ENCODE data around the gene CSGALNACT2.
"Not testable (repeated sequence)": the region's sequence is repeated elsewhere in the genome, so short reads cannot be mapped to it uniquely, and the experiment has no call there.

CSGALNACT2 gene

DNA sequence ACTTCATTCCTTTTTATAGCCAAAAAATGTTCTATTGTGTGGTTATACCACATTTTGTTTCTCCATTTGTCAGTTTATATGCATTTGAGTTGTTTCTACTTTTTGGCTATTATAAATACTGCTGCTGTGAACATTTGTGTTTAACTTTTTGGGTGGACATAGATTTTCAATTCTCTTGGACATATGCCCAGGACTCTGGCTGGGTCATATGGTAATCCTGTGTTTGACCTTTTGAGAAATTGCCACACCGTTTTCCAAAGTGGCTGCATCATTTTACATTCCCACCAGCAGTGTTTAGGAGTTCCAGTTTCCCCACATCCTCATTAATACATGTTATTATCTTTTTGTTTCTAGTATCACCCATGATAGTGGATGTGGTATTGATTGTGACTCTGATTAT lies 39.4 kb downstream of the CSGALNACT2 start:
- Histone ChIP-seq H3K27ac (no peak overlapping the region), H3K79me2 (ENCODE audit: insufficient read depth, low read depth) (no peaks in the 10 kb centered on the region), H3K4me3 (IDR thresholded peaks at IDR 0.05; ENCODE audit: insufficient read depth, low read depth, low read length) (no peak overlapping the region), H2AFZ (ENCODE audit: low read depth) (no peak overlapping the region), H3K4me1 (ENCODE audit: low read depth, poor library complexity, severe bottlenecking) (peaks cover 9% of the 10 kb centered on the region), H4K20me1 (ENCODE audit: insufficient read depth) (no peaks in the 10 kb centered on the region), H3K4me2 (no peak overlapping the region), H3K27me3 (ENCODE audit: insufficient read depth, low read depth) (no peaks in the 10 kb centered on the region), H3K9ac (no peak overlapping the region), H3K36me3 (ENCODE audit: insufficient read depth) (no peaks in the 10 kb centered on the region)
- TF ChIP-seq, protein P1, sequence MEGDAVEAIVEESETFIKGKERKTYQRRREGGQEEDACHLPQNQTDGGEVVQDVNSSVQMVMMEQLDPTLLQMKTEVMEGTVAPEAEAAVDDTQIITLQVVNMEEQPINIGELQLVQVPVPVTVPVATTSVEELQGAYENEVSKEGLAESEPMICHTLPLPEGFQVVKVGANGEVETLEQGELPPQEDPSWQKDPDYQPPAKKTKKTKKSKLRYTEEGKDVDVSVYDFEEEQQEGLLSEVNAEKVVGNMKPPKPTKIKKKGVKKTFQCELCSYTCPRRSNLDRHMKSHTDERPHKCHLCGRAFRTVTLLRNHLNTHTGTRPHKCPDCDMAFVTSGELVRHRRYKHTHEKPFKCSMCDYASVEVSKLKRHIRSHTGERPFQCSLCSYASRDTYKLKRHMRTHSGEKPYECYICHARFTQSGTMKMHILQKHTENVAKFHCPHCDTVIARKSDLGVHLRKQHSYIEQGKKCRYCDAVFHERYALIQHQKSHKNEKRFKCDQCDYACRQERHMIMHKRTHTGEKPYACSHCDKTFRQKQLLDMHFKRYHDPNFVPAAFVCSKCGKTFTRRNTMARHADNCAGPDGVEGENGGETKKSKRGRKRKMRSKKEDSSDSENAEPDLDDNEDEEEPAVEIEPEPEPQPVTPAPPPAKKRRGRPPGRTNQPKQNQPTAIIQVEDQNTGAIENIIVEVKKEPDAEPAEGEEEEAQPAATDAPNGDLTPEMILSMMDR (conservative IDR thresholded peaks at IDR 0.05; ENCODE audit: low read depth, low read length), result no peak

DNA sequence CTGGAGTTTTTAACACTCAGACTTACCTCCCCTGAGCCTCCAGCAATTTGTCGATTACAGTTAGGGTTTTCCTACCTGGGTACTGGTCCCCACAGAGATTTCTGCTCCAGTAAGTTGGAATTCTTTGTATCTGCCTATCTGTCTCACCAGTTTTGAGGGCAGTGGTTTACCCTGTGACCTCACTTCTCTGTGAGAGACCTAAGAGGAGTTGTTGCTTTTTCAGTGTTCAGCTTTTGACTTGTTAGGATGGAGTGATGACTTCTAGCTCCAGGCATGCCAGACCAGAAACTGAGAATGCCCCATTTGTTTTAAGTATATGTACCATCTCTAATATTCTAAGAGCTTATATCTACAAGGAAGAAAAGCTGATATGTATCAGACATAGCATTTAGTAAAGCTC lies 42.9 kb downstream of the CSGALNACT2 start:
- Histone ChIP-seq H3K36me3 (ENCODE audit: insufficient read depth) (no peaks in the 10 kb centered on the region), H3K4me2 (no peak overlapping the region), H4K20me1 (ENCODE audit: insufficient read depth) (no peaks in the 10 kb centered on the region), H2AFZ (ENCODE audit: low read depth) (no peak overlapping the region), H3K9ac (no peak overlapping the region), H3K4me3 (IDR thresholded peaks at IDR 0.05; ENCODE audit: insufficient read depth, low read depth, low read length) (no peak overlapping the region), H3K79me2 (ENCODE audit: insufficient read depth, low read depth) (no peaks in the 10 kb centered on the region), H3K27ac (no peak overlapping the region), H3K27me3 (ENCODE audit: insufficient read depth, low read depth) (no peaks in the 10 kb centered on the region), H3K4me1 (ENCODE audit: low read depth, poor library complexity, severe bottlenecking) (no peaks in the 10 kb centered on the region)
- TF ChIP-seq, protein P1 (conservative IDR thresholded peaks at IDR 0.05; ENCODE audit: low read depth, low read length), result no peak

DNA sequence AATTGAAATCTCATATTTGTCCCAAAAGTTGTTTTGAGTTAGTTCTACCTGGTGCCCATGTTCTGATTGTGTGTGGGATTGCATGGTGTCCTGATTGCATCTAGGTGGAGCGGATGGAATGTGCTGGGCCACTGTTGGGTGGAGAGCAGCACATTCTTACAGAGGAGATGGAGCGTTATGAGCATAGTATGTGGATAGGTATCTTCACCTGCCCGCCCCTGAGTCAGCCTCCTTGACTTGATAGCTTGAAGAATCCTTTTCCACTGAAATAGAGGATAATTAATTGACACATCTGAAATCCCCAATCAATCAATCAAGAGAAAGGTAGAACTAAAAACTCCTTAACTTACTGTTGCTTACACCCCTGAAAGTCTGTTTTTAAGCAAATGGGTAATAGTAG lies 45.5 kb downstream of the CSGALNACT2 start:
- not testable (repeated sequence) for H3K4me2 ChIP-seq; H3K27me3 ChIP-seq (ENCODE audit: insufficient read depth, low read depth); H2AFZ ChIP-seq (ENCODE audit: low read depth); H3K4me1 ChIP-seq (ENCODE audit: low read depth, poor library complexity, severe bottlenecking); H3K27ac ChIP-seq; H3K9ac ChIP-seq; H4K20me1 ChIP-seq (ENCODE audit: insufficient read depth); H3K79me2 ChIP-seq (ENCODE audit: insufficient read depth, low read depth); H3K4me3 ChIP-seq (IDR thresholded peaks at IDR 0.05; ENCODE audit: insufficient read depth, low read depth, low read length); H3K36me3 ChIP-seq (ENCODE audit: insufficient read depth)

DNA sequence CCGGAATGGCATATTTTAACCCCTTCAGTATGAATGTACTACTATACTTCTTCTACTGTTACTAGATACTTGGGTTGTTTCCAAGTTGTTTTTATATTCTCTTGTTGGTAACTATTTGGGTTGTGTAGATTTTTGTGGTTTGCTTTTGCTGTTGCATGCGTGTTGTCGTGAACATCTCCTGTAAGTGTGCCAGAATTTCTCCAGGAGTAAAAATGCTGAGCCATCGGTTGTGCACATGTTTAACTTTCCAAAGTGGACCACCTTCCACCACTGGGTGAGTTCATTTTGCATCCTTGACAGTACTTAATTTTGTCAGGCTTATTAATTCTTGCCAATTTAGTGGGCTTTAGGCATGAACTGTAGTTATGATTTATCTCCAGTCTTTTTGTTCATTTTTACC lies 47.9 kb downstream of the CSGALNACT2 start:
- no peak overlapping the region for H3K27ac ChIP-seq
- H4K20me1 ChIP-seq (ENCODE audit: insufficient read depth), result no peaks in the 10 kb centered on the region
- H3K4me2 ChIP-seq, result no peak overlapping the region
- H3K4me3 ChIP-seq (IDR thresholded peaks at IDR 0.05; ENCODE audit: insufficient read depth, low read depth, low read length), result no peak overlapping the region
- H3K79me2 ChIP-seq (ENCODE audit: insufficient read depth, low read depth), result no peaks in the 10 kb centered on the region
- no peak overlapping the region for H2AFZ ChIP-seq (ENCODE audit: low read depth)
- no peak overlapping the region for H3K9ac ChIP-seq
- no peaks in the 10 kb centered on the region for H3K4me1 ChIP-seq (ENCODE audit: low read depth, poor library complexity, severe bottlenecking)
- H3K36me3 ChIP-seq (ENCODE audit: insufficient read depth), result no peaks in the 10 kb centered on the region
- TF ChIP-seq, protein P1 (conservative IDR thresholded peaks at IDR 0.05; ENCODE audit: low read depth, low read length), result no peak
- no peaks in the 10 kb centered on the region for H3K27me3 ChIP-seq (ENCODE audit: insufficient read depth, low read depth)

DNA sequence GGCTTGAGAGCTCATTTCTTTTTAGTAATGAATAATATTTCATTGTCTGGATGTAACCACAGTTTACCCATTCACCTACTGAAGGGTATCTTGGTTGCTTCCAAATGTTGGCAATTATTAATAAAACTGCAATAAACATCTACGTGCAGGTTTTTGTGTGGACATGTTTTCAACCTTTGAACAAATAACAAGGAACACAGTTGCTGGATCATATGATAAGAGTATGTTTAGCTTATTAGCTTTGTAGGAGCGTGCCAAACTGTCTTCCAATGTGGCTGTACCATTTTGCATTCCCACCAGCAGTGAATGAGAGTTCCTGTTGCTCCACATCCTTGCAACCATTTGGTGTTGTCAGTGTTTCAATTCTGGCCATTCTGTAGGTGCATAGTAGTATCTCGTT lies 49.0 kb downstream of the CSGALNACT2 start:
- no peaks in the 10 kb centered on the region for H3K4me1 ChIP-seq (ENCODE audit: low read depth, poor library complexity, severe bottlenecking)
- no peak overlapping the region for H3K27ac ChIP-seq
- no peak overlapping the region for H2AFZ ChIP-seq (ENCODE audit: low read depth)
- H3K36me3 ChIP-seq (ENCODE audit: insufficient read depth), result no peaks in the 10 kb centered on the region
- no peak overlapping the region for H3K9ac ChIP-seq
- H3K79me2 ChIP-seq (ENCODE audit: insufficient read depth, low read depth), result no peaks in the 10 kb centered on the region
- H4K20me1 ChIP-seq (ENCODE audit: insufficient read depth), result no peaks in the 10 kb centered on the region
- TF ChIP-seq, protein P1 (conservative IDR thresholded peaks at IDR 0.05; ENCODE audit: low read depth, low read length), result no peak
- H3K27me3 ChIP-seq (ENCODE audit: insufficient read depth, low read depth), result no peaks in the 10 kb centered on the region
- H3K4me2 ChIP-seq, result no peak overlapping the region
- H3K4me3 ChIP-seq (IDR thresholded peaks at IDR 0.05; ENCODE audit: insufficient read depth, low read depth, low read length), result no peak overlapping the region
